ENCODE data around the gene KREMEN1.

The KREMEN1 gene

DNA sequence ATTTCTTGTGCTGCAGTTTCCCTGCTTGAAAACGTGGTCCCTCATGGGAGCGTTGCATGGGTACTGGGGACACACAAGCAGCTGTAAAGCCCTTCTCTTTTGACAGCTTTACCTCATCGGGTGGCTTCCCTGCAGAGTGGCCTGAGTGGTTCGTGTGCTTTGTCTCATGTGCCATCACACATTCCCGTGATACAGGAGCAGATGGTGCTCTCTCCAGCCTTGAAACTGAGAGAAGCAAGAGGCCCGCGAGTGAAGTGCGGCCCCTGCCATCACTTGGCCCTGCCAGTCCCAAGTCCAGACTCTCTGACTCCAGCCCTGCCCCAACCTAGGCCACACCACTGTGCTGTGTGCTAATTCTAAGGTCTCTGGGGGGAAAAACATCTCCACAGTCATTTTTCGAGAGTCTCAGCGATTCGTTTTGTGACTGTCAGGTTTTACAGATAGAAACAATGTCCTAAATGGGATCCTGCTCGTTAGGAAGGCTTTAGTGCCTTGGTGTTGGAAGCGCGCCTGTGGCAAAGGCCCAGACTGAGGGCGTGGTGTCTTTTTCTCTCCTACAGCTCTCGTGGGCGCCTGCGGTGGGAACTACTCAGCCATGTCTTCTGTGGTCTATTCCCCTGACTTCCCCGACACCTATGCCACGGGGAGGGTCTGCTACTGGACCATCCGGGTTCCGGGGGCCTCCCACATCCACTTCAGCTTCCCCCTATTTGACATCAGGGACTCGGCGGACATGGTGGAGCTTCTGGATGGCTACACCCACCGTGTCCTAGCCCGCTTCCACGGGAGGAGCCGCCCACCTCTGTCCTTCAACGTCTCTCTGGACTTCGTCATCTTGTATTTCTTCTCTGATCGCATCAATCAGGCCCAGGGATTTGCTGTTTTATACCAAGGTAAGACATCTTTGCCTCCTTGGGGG lies 64.2 kb downstream of the KREMEN1 start:
- TF ChIP-seq, protein P1, sequence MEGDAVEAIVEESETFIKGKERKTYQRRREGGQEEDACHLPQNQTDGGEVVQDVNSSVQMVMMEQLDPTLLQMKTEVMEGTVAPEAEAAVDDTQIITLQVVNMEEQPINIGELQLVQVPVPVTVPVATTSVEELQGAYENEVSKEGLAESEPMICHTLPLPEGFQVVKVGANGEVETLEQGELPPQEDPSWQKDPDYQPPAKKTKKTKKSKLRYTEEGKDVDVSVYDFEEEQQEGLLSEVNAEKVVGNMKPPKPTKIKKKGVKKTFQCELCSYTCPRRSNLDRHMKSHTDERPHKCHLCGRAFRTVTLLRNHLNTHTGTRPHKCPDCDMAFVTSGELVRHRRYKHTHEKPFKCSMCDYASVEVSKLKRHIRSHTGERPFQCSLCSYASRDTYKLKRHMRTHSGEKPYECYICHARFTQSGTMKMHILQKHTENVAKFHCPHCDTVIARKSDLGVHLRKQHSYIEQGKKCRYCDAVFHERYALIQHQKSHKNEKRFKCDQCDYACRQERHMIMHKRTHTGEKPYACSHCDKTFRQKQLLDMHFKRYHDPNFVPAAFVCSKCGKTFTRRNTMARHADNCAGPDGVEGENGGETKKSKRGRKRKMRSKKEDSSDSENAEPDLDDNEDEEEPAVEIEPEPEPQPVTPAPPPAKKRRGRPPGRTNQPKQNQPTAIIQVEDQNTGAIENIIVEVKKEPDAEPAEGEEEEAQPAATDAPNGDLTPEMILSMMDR (IDR thresholded peaks at IDR 0.05; ENCODE audit: low read depth, low read length), result no peak
- H3K4me3 ChIP-seq (ENCODE audit: low read depth, low read length), result no peak overlapping the region

DNA sequence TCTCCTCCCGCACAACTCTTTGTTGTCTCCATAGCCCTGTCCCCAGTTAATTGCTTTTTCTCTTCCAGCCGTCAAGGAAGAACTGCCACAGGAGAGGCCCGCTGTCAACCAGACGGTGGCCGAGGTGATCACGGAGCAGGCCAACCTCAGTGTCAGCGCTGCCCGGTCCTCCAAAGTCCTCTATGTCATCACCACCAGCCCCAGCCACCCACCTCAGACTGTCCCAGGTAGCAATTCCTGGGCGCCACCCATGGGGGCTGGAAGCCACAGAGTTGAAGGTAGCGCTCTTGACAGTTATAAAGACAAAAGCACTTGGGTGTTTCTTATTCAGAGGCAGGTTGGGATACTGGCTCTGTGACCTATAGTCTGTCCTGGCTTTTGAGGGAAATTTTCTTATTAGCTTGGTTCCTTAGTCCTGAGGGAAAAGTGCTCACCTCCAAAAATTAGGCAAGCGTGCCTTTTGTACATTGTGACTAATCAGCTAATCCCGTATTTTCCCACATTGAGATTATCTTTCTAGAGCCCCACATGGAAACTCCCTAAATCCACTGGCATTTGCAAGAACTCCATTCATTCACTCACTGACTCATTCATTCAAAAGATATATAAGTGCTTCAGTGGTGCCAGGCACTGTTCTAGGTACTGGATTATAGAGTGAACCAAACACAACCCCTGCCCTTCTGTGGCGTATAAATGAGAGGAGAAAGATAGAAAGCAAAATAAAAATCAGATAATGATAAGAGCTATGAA lies 65.9 kb downstream of the KREMEN1 start:
- TF ChIP-seq, protein P1 (IDR thresholded peaks at IDR 0.05; ENCODE audit: low read depth, low read length), result no peak
- no peak overlapping the region for H3K4me3 ChIP-seq (ENCODE audit: low read depth, low read length)

DNA sequence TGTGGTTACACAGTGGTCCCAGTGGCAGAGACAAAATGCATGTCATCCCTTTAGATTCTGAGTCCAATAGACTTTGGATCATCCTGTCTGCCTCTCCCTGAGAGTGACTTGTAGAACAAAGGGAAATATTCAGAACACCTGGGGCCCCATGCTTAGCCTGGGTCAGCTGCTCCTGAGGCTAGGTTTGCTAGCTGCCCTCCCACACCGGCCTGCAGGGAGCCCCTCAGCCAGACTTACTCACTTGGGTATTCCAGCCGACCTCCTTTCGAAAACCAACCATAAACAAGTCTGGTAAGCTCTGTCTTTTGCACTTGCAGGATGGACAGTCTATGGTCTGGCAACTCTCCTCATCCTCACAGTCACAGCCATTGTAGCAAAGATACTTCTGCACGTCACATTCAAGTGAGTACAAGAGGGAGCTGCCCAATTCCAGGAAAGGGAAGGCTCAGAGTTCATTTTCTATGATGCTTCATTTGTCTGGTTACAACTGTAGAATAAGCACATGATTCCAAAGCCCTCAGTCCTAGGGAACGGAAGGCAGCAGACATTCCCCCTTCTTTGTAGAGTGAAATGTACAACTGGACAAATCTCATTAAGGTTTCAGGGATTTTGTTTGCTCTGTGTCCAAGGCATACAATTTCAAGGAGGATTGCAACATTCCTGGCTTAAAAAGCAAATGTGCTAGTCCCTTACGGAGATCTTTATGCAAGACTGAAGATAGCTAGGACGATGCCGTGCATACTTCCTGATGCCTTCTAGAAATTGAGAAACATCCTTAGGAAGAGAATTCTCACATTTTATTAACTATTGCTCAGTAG lies 67.3 kb downstream of the KREMEN1 start:
- TF ChIP-seq, protein P1 (IDR thresholded peaks at IDR 0.05; ENCODE audit: low read depth, low read length), result no peak
- no peak overlapping the region for H3K4me3 ChIP-seq (ENCODE audit: low read depth, low read length)

DNA sequence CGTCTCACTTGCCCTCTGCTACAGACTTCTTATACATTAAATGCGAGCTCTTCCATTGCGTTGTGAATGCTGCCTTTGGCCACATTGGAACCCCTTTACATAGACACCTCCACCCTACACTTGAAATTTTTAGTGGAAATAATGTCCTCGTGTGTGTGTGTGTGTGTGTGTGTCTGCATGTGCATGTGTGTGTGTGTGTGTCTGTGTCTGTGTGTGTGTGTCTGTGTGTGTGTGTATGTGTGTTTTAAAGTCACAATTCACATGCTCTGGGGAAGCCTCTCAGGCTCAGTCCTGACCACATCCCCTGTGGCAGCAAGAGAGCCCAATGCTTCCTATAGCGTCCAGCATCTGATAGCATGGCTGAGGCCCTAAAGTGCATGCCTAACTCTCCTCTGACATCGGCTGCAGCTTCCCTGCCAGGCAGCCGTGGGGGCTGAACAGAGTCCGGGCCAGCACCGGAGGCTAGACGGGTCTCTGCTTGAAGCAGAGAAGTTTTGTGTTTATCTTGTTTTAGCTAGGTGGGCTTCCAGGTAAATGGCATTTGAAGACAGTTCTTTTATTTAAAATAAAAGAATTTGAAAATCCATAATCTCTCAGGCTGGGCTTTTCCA lies 68.3 kb downstream of the KREMEN1 start:
- no peak overlapping the region for H3K4me3 ChIP-seq (ENCODE audit: low read depth, low read length)
- TF ChIP-seq, protein P1 (IDR thresholded peaks at IDR 0.05; ENCODE audit: low read depth, low read length), result no peak

DNA sequence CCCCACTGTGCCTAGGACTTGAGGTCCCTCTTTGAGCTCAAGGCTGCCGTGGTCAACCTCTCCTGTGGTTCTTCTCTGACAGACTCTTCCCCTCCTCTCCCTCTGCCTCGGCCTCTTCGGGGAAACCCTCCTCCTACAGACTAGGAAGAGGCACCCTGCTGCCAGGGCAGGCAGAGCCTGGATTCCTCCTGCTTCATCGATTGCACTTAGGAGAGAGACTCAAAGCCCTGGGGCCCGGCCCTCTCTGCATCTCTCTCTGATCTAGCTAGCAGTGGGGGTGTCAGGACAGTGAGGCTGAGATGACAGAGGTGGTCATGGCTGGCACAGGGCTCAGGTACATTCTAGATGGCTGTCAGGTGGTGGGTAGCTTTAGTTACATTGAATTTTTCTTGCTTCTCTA lies 69.3 kb downstream of the KREMEN1 start:
- no peak overlapping the region for H3K4me3 ChIP-seq (ENCODE audit: low read depth, low read length)
- TF ChIP-seq, protein P1 (IDR thresholded peaks at IDR 0.05; ENCODE audit: low read depth, low read length), result no peak

DNA sequence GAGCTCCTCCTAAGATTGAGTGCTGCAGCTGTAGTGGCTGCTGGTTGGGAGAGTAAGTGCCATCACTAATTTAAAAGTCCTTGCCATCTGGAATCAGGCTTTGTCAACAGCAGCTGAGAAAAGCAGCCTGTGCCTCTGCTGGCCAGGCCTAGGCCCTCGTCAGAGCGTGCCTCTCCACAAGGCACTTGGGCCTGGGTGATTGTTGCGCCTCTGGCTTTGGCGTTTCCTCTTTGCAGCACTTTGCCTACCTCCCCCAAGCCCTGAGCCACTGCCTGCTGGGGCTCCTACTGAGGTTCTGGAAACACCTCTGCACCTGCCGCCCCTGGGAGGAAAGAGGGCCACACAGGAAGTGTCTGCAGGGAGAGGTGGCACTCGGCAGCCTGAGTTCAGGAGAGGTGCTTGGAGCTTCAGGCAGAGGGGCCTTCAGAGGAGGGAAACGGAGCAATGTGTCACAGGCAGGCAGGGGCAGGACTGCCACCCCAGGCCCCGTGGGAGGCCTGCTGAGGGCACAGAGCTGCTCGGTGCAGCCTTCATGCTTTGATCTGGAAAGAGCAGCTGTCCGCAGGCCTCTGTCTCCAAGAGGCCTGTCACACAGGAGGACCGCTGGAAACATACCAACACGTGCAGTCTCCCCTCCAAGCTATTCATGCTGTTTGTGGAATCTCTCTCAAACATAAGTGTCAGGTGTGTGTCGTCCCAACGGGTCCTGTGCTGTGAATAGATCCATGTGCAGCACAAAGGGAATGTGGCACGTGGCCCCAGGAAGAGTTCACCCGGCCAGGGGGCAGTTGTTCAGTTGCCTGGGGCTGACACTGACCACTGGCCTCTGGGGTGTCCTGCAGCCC lies 71.3 kb downstream of the KREMEN1 start:
- TF ChIP-seq, protein P1 (IDR thresholded peaks at IDR 0.05; ENCODE audit: low read depth, low read length), result no peak
- no peak overlapping the region for H3K4me3 ChIP-seq (ENCODE audit: low read depth, low read length)

Measured in WI38 (cell line).